K562 (cell line): ENCODE measurements around the gene CCDC15. TPM values are rescaled to one million over a fixed set of nuclear protein-coding genes. Genes with fewer than 3 reads are reported as not detected.

Experiments used
- ATAC-seq: fragments of 200-7000 bp; cut with Tn5 transposase; 3 replicates; pipeline ENCODE4 v1.9.1; 2020; ENCODE audit warnings: moderate library complexity
- BruUV-seq: library from RNA; stranded (reverse); fragments of 400-500 nt; replicated peaks from 2 replicates; lab custom pipeline; 2021; lab: Mats Ljungman, UMichigan
- CTCF ChIA-PET: fragments of 300-600 bp; formaldehyde crosslinking; extraction: SDS; loops from one replicate; lab custom pipeline; 2021; ENCODE audit warnings: low intra/inter-chr PET ratio; lab: Yijun Ruan, JAX
- POLR2A ChIA-PET: fragments of 300-600, 350-650 bp; sonication (Branson Sonifier 250); formaldehyde crosslinking; extraction: SDS; loops from one replicate; lab custom pipeline; 2021; ENCODE audit warnings: antibody characterized with exemption, inconsistent platforms; lab: Yijun Ruan, JAX
- DNase-seq, 4 experiments: peaks; one replicate each; pipeline versions ENCODE4 v3.0.0 to v3.0.0-alpha.2; 2011 to 2018; ENCODE audit warnings: low spot score in 3 of 4, mixed read lengths in 3 of 4; ENCODE audit errors: extremely low read depth in 1 of 4
- FAIRE-seq: peaks from 2 replicates; lab custom pipeline; 2011; peaks lifted over from hg19 to GRCh38; lab: Jason Lieb, UNC
- H2AFZ ChIP-seq: 2 replicates; pipeline ENCODE4 v1.6.0; 2011; ENCODE audit warnings: low read depth, low read length, control low read depth, inconsistent platforms
- H3K27ac ChIP-seq: fragments of 200-600 bp; 3 replicates; pipeline ENCODE4 v1.8.0; 2011; ENCODE audit warnings: low read depth, mild to moderate bottlenecking, control low read depth, inconsistent platforms, low read length, moderate library complexity, mixed read lengths; ENCODE audit errors: extremely low read depth
- H3K27me3 ChIP-seq, 2 experiments: fragments of 300-600 bp in 1 of 2; 2 replicates in 1 of 2; 3 replicates in 1 of 2; pipeline versions ENCODE4 v1.6.0 to v1.8.0; 2011; ENCODE audit warnings: inconsistent platforms in 2 of 2, low read length in 2 of 2, mild to moderate bottlenecking in 1 of 2, mixed read lengths in 1 of 2, moderate library complexity in 1 of 2; ENCODE audit not compliant: control insufficient read depth in 2 of 2, insufficient read depth in 2 of 2
- H3K36me3 ChIP-seq: fragments of 300-600 bp; 3 replicates; pipeline ENCODE4 v1.8.0; 2011; ENCODE audit warnings: mild to moderate bottlenecking, low read length, inconsistent platforms; ENCODE audit not compliant: control insufficient read depth, insufficient read depth
- H3K4me1 ChIP-seq, 2 experiments: fragments of 200-600 bp in 1 of 2; replicated peaks in 1 of 2; 2 replicates in 1 of 2; 3 replicates in 1 of 2; pipeline versions ENCODE4 v1.5.1 to v1.8.0; 2011; ENCODE audit warnings: inconsistent platforms in 2 of 2, low read length in 2 of 2, mild to moderate bottlenecking in 1 of 2, mixed read lengths in 1 of 2, moderate library complexity in 1 of 2; ENCODE audit not compliant: control insufficient read depth in 2 of 2, insufficient read depth in 2 of 2
- H3K4me2 ChIP-seq: 2 replicates; pipeline ENCODE4 v1.6.1; 2011; ENCODE audit warnings: low read length, control low read depth, inconsistent platforms, mixed read lengths; ENCODE audit not compliant: insufficient read depth
- H3K4me3 ChIP-seq: fragments of 200-600 bp; sonication (generic), shearing (Covaris generic); 2 replicates; pipeline ENCODE4 v1.5.1; 2016; ENCODE audit warnings: control low read depth, inconsistent platforms
- H3K79me2 ChIP-seq: fragments of 200-600 bp; 3 replicates; pipeline ENCODE4 v1.8.0; 2011; ENCODE audit warnings: low read length, inconsistent platforms; ENCODE audit not compliant: control insufficient read depth, insufficient read depth
- H3K9ac ChIP-seq, 2 experiments: 2 replicates each; pipeline versions ENCODE4 v1.6.0 to v1.6.1; 2011; ENCODE audit warnings: low read depth in 2 of 2, low read length in 2 of 2, control low read depth in 1 of 2, inconsistent platforms in 1 of 2, mild to moderate bottlenecking in 1 of 2, mixed read lengths in 1 of 2; ENCODE audit not compliant: insufficient read depth in 1 of 2
- H3K9me1 ChIP-seq: one replicate; pipeline ENCODE4 v1.6.0; 2011; ENCODE audit warnings: inconsistent platforms, mild to moderate bottlenecking, low read length, moderate library complexity; ENCODE audit not compliant: control insufficient read depth, insufficient read depth
- H3K9me3 ChIP-seq: replicated peaks from 2 replicates; pipeline ENCODE4 v1.5.1; 2011; ENCODE audit warnings: low read depth, low read length, inconsistent platforms; ENCODE audit not compliant: control insufficient read depth, insufficient read depth
- H4K20me1 ChIP-seq: replicated peaks from 2 replicates; pipeline ENCODE4 v1.6.1; 2011; ENCODE audit warnings: low read length, inconsistent platforms, mixed read lengths; ENCODE audit not compliant: control insufficient read depth, insufficient read depth
- ADNP ChIP-seq: fragments of 200-800 bp; sonication (Bioruptor generic); IDR thresholded peaks from 2 replicates; pipeline ENCODE4 v1.6.1; 2016; ENCODE audit warnings: missing genetic modification characterization, missing compliant biosample characterization
- BRF1 ChIP-seq: IDR thresholded peaks from 3 replicates; pipeline ENCODE4 v1.6.1; 2011; ENCODE audit warnings: borderline replicate concordance, mild to moderate bottlenecking; ENCODE audit not compliant: insufficient read length; ENCODE audit errors: extremely low read depth
- CTBP1 ChIP-seq: fragments of 450-650 bp; IDR thresholded peaks from 2 replicates; pipeline ENCODE4 v1.6.1; 2016; ENCODE audit warnings: borderline replicate concordance
- E2F3 ChIP-seq: fragments of 250-450 bp; sonication (Bioruptor Pico); IDR thresholded peaks from 2 replicates; pipeline ENCODE4 v1.4.0; 2020; ENCODE audit warnings: mild to moderate bottlenecking
- EZH2 ChIP-seq: IDR thresholded peaks from 2 replicates; pipeline ENCODE4 v1.6.1; 2012; ENCODE audit warnings: low read depth, mild to moderate bottlenecking, inconsistent platforms, low read length, borderline replicate concordance
- GABPA ChIP-seq: fragments of 200-800 bp; sonication (Bioruptor generic); conservative IDR thresholded peaks from 2 replicates; pipeline ENCODE4 v1.6.1; 2016; ENCODE audit warnings: low read depth, missing genetic modification characterization, missing compliant biosample characterization
- GTF2F1 ChIP-seq: IDR thresholded peaks from 2 replicates; pipeline ENCODE4 v1.6.1; 2011; ENCODE audit warnings: low read depth, low read length, improper control_type of control experiment
- HLTF ChIP-seq: fragments of 450-650 bp; IDR thresholded peaks from 2 replicates; pipeline ENCODE4 v1.6.1; 2016
- JUND ChIP-seq, 2 experiments: IDR thresholded peaks; 2 replicates in 1 of 2; 3 replicates in 1 of 2; pipeline ENCODE4 v1.6.1; 2011; ENCODE audit warnings: borderline replicate concordance in 2 of 2, low read depth in 2 of 2, low read length in 2 of 2, improper control_type of control experiment in 1 of 2, missing biosample characterization in 1 of 2, missing genetic modification characterization in 1 of 2, missing genetic modification reagents in 1 of 2
- KHSRP ChIP-seq: fragments of 450-650 bp; IDR thresholded peaks from 2 replicates; pipeline ENCODE4 v1.6.1; 2017
- NFE2L1 ChIP-seq: fragments of 450-650 bp; IDR thresholded peaks from 2 replicates; pipeline ENCODE4 v1.6.1; 2016; ENCODE audit warnings: missing genetic modification characterization, low read depth, mild to moderate bottlenecking, missing compliant biosample characterization, moderate library complexity, borderline replicate concordance
- PRPF4 ChIP-seq: fragments of 200-400 bp; formaldehyde crosslinking; IDR thresholded peaks from one replicate; pipeline ENCODE4 v1.6.1; 2017; ENCODE audit warnings: low read length, low read depth, mild to moderate bottlenecking; ENCODE audit not compliant: insufficient read depth, poor library complexity, severe bottlenecking
- SRSF7 ChIP-seq: fragments of 200-400 bp; formaldehyde crosslinking; optimal IDR thresholded peaks from 2 replicates; pipeline ENCODE3; 2017; ENCODE audit warnings: mild to moderate bottlenecking, low read depth, low read length
- STAG1 ChIP-seq: sonication (generic); formaldehyde crosslinking; IDR thresholded peaks from 2 replicates; pipeline ENCODE4 v1.5.0; 2020; ENCODE audit warnings: missing genetic modification reagents, borderline replicate concordance
- TEAD2 ChIP-seq: fragments of 450-650 bp; IDR thresholded peaks from 2 replicates; pipeline ENCODE4 v1.6.1; 2016; ENCODE audit warnings: missing genetic modification characterization, control low read depth, missing compliant biosample characterization
- TOE1 ChIP-seq, 2 experiments: fragments of 450-650 bp in 1 of 2; sonication (generic) in 1 of 2; formaldehyde crosslinking in 1 of 2; IDR thresholded peaks; 2 replicates each; pipeline versions ENCODE4 v1.7.1 to v1.8.0; 2016 to 2022; ENCODE audit warnings: borderline replicate concordance in 2 of 2, mild to moderate bottlenecking in 2 of 2, antibody characterized with exemption in 1 of 2, inconsistent platforms in 1 of 2, low read depth in 1 of 2, missing genetic modification reagents in 1 of 2, moderate library complexity in 1 of 2
- ZKSCAN3 ChIP-seq: fragments of 250-450 bp; sonication (Bioruptor Pico); IDR thresholded peaks from 2 replicates; pipeline ENCODE4 v1.4.0; 2020
- ZNF12 ChIP-seq: sonication (generic); formaldehyde crosslinking; IDR thresholded peaks from 2 replicates; pipeline ENCODE4 v1.4.0; 2020; ENCODE audit warnings: mild to moderate bottlenecking, missing genetic modification reagents
- ZNF143 ChIP-seq: sonication (generic); formaldehyde crosslinking; IDR thresholded peaks from 2 replicates; pipeline ENCODE4 v1.9.0; 2022; ENCODE audit warnings: mild to moderate bottlenecking, missing genetic modification reagents
- ZNF695 ChIP-seq: fragments of 450-650 bp; formaldehyde crosslinking; IDR thresholded peaks from 2 replicates; pipeline ENCODE4 v1.4.0; 2020; ENCODE audit warnings: mild to moderate bottlenecking, moderate library complexity
- ZNF785 ChIP-seq: fragments of 250-450 bp; sonication (Bioruptor Pico); IDR thresholded peaks from 2 replicates; pipeline ENCODE4 v1.4.0; 2020; ENCODE audit warnings: mild to moderate bottlenecking
- whole genome bisulfite sequencing: fragments of 100-300 bp; shearing (Covaris generic); methylation state at CpG from one replicate; pipeline ENCODE4 v1.1.6; 2016; ENCODE audit warnings: low coverage, mixed read lengths; ENCODE audit not compliant: insufficient coverage; ENCODE audit errors: missing lambda C conversion rate; 5-methylcytosine and 5-hydroxymethylcytosine counted together
- in situ Hi-C: fragments of 300-500 bp; cut with MboI; formaldehyde crosslinking; loops from 4 replicates; pipeline ENCODE4 v1.15.0; 2018; ENCODE audit warnings: inconsistent platforms, mixed read lengths
- intact Hi-C: fragments of 100-400 bp; cut with micrococcal nuclease; formaldehyde crosslinking; loops from 2 replicates; pipeline ENCODE4 v1.14.2; 2022
- polyA plus RNA-seq, 8 experiments: library from polyadenylated mRNA; depleted of rRNA in 4 of 8; stranded (reverse) in 5 of 8; unstranded in 3 of 8; fragments of >200 nt; fragmentation: Nextera tagmentation in 2 of 8; fragmentation: Illumina TruSeq in 1 of 8; extraction: Ambion mirVana in 2 of 8; extraction: Trizol in 1 of 8; gene quantifications; 2 replicates each; pipeline versions ENCODE4 v1.2.1 to v1.2.3, GENCODE V29; 2011 to 2014; ENCODE audit warnings: inconsistent platforms in 1 of 8, missing spikeins in 1 of 8
- total RNA-seq, 7 experiments: library from RNA; depleted of rRNA in 6 of 7; stranded (reverse); fragments of >200 nt in 6 of 7; fragmentation: Illumina TruSeq in 2 of 7; extraction: Trizol in 2 of 7; gene quantifications; 2 replicates each; pipeline versions ENCODE4 v1.2.1 to v1.2.3, GENCODE V29; 2011 to 2021; ENCODE audit warnings: low replicate concordance in 1 of 7
- TF ChIP-seq, protein P1 (sequence below): fragments of 250-450 bp; sonication (Bioruptor Pico); IDR thresholded peaks from 2 replicates; pipeline ENCODE4 v1.6.1; 2021; ENCODE audit warnings: mild to moderate bottlenecking

The CCDC15 gene
- total and polyA plus RNA-seq, 9 of the 15 experiments (the other 6 are each of a cell fraction or from before 2014, with no cell fraction given): 1.9 to 9.2 (median 3.9) TPM

GRCh38 chr11:125079878-125080530 is 126.0 kb downstream of the CCDC15 start (continued):
- TF ChIP-seq EZH2 (no peak), TOE1 (IDR thresholded peaks at IDR 0.05; ENCODE audit: borderline replicate concordance) (no peak), TOE1 (CRISPR knock-in tag; IDR thresholded peaks at IDR 0.05; ENCODE audit: borderline replicate concordance, low read depth) (no peak), ZNF695 (CRISPR knock-in tag) (no peak), ADNP (tag) (no peak), CTBP1 (no peak), SRSF7 (no peak), HLTF (no peak), ZNF12 (no peak), STAG1 (no peak), GABPA (tag) (no peak), JUND (IDR thresholded peaks at IDR 0.05; ENCODE audit: borderline replicate concordance, low read depth, low read length) (no peak), JUND (tag; IDR thresholded peaks at IDR 0.05; ENCODE audit: borderline replicate concordance, low read depth, low read length) (no peak)
- TF ChIP-seq, all 486 proteins: peak for 0

- BruUV-seq: no TSS peak
- no peak for FAIRE-seq
- H3K9me1 ChIP-seq: peaks cover 2% of the 10 kb centered on the region
- ChIA-PET CTCF (no interaction called here), POLR2A (interaction anchor here (0.5 to 0.6 kb wide), 3 partner anchors 23 to 192 kb away, joined by 3 read pairs; no protein-coding TSS in a partner anchor)
- in situ Hi-C loops: no loop called here
- H2AFZ ChIP-seq: no peak overlapping the region
- no peaks in the 10 kb centered on the region for H3K9me3 ChIP-seq
- H3K79me2 ChIP-seq: no peaks in the 10 kb centered on the region
- intact Hi-C loops: no loop called here
- no peak for DNase-seq
- H3K27me3 ChIP-seq: no peaks in the 10 kb centered on the region
- no peak overlapping the region for H3K4me2 ChIP-seq
- no peaks in the 10 kb centered on the region for H3K36me3 ChIP-seq
- H3K4me1 ChIP-seq: peaks cover 13 to 16% of the 10 kb centered on the region in 2 experiments
- 58% methylated on average over 12 of the region's 12 CpGs for WGBS
- no peak for ATAC-seq
- H3K4me3 ChIP-seq: no peak overlapping the region
- H3K9ac ChIP-seq: no peak overlapping the region
- H3K27ac ChIP-seq: no peak overlapping the region
- H4K20me1 ChIP-seq: no peaks in the 10 kb centered on the region
- no peak for TF ChIP-seq KHSRP
- no peak for TF ChIP-seq BRF1
- no peak for TF ChIP-seq ZNF143 (CRISPR knock-in tag)
- TF ChIP-seq GTF2F1: no peak
- TF ChIP-seq, protein P1, sequence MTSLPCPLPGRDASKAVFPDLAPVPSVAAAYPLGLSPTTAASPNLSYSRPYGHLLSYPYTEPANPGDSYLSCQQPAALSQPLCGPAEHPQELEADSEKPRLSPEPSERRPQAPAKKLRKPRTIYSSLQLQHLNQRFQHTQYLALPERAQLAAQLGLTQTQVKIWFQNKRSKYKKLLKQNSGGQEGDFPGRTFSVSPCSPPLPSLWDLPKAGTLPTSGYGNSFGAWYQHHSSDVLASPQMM (CRISPR knock-in tag): no peak
- no peak for TF ChIP-seq ZKSCAN3
- no peak for TF ChIP-seq E2F3
- TF ChIP-seq PRPF4: no peak
- no peak for TF ChIP-seq NFE2L1 (tag)
- TF ChIP-seq TEAD2 (tag): no peak
- no peak for TF ChIP-seq ZNF785 (CRISPR knock-in tag)
These were observed 126.5 kb downstream of the CCDC15 start for GRCh38 chr11:125080531-125080911.
